Measurements from ENCODE around the gene TOMM34. TPM values are rescaled to one million over a fixed set of nuclear protein-coding genes. Genes with fewer than 3 reads are reported as not detected.

TOMM34 gene
- total and polyA plus RNA-seq, 9 of the 15 experiments (the other 6 are each of a cell fraction or from before 2014, with no cell fraction given): 18.1 to 69.4 (median 41.7) TPM

DNA sequence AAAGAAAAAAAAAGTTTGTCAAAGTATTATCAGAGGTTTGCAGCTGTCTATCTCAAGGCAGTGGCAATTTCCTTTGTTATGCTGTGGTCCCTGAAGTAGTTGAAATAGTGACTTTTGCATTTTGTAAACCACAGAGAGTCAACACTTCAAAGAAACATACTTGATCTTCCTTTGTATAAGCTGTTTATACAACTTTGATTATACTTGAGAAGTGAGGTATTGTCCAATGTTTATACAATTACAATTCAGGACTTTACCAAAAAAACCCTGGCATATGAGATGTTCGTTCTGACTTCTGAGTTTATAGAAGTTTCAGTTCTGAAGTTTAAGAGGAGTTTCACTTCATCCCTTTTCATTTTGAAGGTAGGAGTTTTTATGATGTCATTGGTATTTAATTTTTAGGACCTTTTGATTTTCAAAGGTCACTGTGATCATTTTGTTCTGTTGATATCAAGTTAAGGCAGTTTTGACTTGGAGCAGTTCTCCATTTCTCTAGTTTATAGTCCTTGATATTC is 10.1 kb upstream of the TOMM34 start (continued):
- TF ChIP-seq, protein P1, sequence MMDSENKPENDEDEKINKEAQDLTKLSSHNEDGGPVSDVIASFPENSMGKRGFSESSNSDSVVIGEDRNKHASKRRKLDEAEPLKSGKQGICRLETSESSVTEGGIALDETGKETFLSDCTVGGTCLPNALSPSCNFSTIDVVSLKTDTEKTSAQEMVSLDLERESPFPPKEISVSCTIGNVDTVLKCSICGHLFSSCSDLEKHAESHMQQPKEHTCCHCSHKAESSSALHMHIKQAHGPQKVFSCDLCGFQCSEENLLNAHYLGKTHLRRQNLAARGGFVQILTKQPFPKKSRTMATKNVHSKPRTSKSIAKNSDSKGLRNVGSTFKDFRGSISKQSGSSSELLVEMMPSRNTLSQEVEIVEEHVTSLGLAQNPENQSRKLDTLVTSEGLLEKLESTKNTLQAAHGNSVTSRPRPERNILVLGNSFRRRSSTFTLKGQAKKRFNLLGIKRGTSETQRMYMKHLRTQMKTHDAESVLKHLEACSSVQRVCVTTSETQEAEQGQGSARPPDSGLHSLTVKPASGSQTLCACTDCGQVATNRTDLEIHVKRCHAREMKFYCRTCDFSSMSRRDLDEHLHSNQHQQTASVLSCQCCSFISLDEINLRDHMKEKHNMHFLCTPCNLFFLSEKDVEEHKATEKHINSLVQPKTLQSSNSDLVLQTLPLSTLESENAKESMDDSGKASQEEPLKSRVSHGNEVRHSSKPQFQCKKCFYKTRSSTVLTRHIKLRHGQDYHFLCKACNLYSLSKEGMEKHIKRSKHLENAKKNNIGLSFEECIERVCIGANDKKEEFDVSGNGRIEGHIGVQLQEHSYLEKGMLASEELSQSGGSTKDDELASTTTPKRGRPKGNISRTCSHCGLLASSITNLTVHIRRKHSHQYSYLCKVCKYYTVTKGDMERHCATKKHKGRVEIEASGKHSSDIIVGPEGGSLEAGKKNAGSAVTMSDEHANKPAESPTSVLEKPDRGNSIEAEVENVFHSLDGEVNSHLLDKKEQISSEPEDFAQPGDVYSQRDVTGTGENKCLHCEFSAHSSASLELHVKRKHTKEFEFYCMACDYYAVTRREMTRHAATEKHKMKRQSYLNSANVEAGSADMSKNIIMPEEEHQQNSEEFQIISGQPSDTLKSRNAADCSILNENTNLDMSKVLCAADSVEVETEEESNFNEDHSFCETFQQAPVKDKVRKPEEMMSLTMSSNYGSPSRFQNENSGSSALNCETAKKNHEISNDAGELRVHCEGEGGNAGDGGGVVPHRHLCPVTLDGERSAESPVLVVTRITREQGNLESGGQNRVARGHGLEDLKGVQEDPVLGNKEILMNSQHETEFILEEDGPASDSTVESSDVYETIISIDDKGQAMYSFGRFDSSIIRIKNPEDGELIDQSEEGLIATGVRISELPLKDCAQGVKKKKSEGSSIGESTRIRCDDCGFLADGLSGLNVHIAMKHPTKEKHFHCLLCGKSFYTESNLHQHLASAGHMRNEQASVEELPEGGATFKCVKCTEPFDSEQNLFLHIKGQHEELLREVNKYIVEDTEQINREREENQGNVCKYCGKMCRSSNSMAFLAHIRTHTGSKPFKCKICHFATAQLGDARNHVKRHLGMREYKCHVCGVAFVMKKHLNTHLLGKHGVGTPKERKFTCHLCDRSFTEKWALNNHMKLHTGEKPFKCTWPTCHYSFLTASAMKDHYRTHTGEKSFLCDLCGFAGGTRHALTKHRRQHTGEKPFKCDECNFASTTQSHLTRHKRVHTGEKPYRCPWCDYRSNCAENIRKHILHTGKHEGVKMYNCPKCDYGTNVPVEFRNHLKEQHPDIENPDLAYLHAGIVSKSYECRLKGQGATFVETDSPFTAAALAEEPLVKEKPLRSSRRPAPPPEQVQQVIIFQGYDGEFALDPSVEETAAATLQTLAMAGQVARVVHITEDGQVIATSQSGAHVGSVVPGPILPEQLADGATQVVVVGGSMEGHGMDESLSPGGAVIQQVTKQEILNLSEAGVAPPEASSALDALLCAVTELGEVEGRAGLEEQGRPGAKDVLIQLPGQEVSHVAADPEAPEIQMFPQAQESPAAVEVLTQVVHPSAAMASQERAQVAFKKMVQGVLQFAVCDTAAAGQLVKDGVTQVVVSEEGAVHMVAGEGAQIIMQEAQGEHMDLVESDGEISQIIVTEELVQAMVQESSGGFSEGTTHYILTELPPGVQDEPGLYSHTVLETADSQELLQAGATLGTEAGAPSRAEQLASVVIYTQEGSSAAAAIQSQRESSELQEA (IDR thresholded peaks at IDR 0.05; ENCODE audit: low read depth): no peak
- no peak for TF ChIP-seq ILF3 (IDR thresholded peaks at IDR 0.05; ENCODE audit: borderline replicate concordance)
- no peak for TF ChIP-seq RAD51 (IDR thresholded peaks at IDR 0.05; ENCODE audit: borderline replicate concordance, low read depth)
- peak in 1 of 2 experiments; percentile 31; a peak in 1 of 4 replicates for TF ChIP-seq HDAC1 (IDR thresholded peaks at IDR 0.05)
- TF ChIP-seq, protein P2, sequence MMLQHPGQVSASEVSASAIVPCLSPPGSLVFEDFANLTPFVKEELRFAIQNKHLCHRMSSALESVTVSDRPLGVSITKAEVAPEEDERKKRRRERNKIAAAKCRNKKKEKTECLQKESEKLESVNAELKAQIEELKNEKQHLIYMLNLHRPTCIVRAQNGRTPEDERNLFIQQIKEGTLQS (IDR thresholded peaks at IDR 0.05): peak; percentile 23; the same call in 1 of the 2 replicates
- TF ChIP-seq, protein P2 (CRISPR knock-in tag; conservative IDR thresholded peaks at IDR 0.05): no peak
- no peak for TF ChIP-seq ZNF584 (CRISPR knock-in tag; IDR thresholded peaks at IDR 0.05; ENCODE audit: low read depth)
- TF ChIP-seq, protein P3, sequence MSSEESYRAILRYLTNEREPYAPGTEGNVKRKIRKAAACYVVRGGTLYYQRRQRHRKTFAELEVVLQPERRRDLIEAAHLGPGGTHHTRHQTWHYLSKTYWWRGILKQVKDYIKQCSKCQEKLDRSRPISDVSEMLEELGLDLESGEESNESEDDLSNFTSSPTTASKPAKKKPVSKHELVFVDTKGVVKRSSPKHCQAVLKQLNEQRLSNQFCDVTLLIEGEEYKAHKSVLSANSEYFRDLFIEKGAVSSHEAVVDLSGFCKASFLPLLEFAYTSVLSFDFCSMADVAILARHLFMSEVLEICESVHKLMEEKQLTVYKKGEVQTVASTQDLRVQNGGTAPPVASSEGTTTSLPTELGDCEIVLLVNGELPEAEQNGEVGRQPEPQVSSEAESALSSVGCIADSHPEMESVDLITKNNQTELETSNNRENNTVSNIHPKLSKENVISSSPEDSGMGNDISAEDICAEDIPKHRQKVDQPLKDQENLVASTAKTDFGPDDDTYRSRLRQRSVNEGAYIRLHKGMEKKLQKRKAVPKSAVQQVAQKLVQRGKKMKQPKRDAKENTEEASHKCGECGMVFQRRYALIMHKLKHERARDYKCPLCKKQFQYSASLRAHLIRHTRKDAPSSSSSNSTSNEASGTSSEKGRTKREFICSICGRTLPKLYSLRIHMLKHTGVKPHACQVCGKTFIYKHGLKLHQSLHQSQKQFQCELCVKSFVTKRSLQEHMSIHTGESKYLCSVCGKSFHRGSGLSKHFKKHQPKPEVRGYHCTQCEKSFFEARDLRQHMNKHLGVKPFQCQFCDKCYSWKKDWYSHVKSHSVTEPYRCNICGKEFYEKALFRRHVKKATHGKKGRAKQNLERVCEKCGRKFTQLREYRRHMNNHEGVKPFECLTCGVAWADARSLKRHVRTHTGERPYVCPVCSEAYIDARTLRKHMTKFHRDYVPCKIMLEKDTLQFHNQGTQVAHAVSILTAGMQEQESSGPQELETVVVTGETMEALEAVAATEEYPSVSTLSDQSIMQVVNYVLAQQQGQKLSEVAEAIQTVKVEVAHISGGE (CRISPR knock-in tag; IDR thresholded peaks at IDR 0.05): no peak
- TF ChIP-seq HDAC3 (IDR thresholded peaks at IDR 0.05; ENCODE audit: borderline replicate concordance, partially characterized antibody): peak; percentile 27
- no peak for TF ChIP-seq NCOA4 (IDR thresholded peaks at IDR 0.05; ENCODE audit: partially characterized antibody)
- no peak for TF ChIP-seq GTF2E2 (tag; IDR thresholded peaks at IDR 0.05)
- no peak for TF ChIP-seq HMGN3 (IDR thresholded peaks at IDR 0.05; ENCODE audit: borderline replicate concordance, extremely low read depth, insufficient read length, low read depth, low read length)
